Fibroblast of mammary gland (primary cell): ENCODE data around the gene ARSK.

Source experiments
- DNase-seq: peaks from one replicate; pipeline ENCODE4 v3.0.0-alpha.2; 2010; ENCODE audit warnings: low read depth
- H3K4me3 ChIP-seq: 2 replicates; pipeline ENCODE4 v1.5.1; 2011; ENCODE audit warnings: low read depth, mild to moderate bottlenecking, low read length, moderate library complexity; ENCODE audit not compliant: control insufficient read depth
- CTCF ChIP-seq: conservative IDR thresholded peaks from 2 replicates; pipeline ENCODE4 v1.5.1; 2011; ENCODE audit warnings: low read depth, low read length, inconsistent platforms; ENCODE audit not compliant: control insufficient read depth, insufficient read depth

Gene ARSK

GRCh38 chr5:95609711-95610110 lies 54.8 kb downstream of the ARSK start:
- H3K4me3 ChIP-seq = no peak overlapping the region
- no peak for DNase-seq
- TF ChIP-seq CTCF = no peak

GRCh38 chr5:95610546-95610945 lies 55.6 kb downstream of the ARSK start:
- no peak for DNase-seq
- H3K4me3 ChIP-seq = no peak overlapping the region
- no peak for TF ChIP-seq CTCF

GRCh38 chr5:95611396-95611795 lies 56.5 kb downstream of the ARSK start:
- no peak for TF ChIP-seq CTCF
- DNase-seq = no peak
- H3K4me3 ChIP-seq = no peak overlapping the region

GRCh38 chr5:95613514-95613913 lies 58.6 kb downstream of the ARSK start:
- DNase-seq = no peak
- H3K4me3 ChIP-seq = no peak overlapping the region

GRCh38 chr5:95615164-95615467 lies 60.2 kb downstream of the ARSK start:
- DNase-seq = peak; percentile 28
- no peak for TF ChIP-seq CTCF
- H3K4me3 ChIP-seq = no peak overlapping the region

More at GRCh38 chr5:95613514-95613913, 58.6 kb downstream of the ARSK start:
- no peak for TF ChIP-seq CTCF

- no peak for TF ChIP-seq CTCF
- peak; percentile 48 for DNase-seq
- no peak overlapping the region for H3K4me3 ChIP-seq
These were observed 62.2 kb downstream of the ARSK start for GRCh38 chr5:95617057-95617456.

GRCh38 chr5:95619096-95619495 lies 64.2 kb downstream of the ARSK start:
- DNase-seq = peak; percentile 84
- H3K4me3 ChIP-seq = no peak overlapping the region
- no peak for TF ChIP-seq CTCF
